Heart left ventricle (tissue), 16 donors: ENCODE measurements around the gene MYBPC2. TPM values are rescaled to one million over a fixed set of nuclear protein-coding genes. Genes with fewer than 3 reads are reported as not detected.

Source experiments
- ATAC-seq, 4 donors: fragments of 200-7000 bp; cut with Tn5 transposase; one replicate each; pipeline ENCODE4 v1.9.1; 2020 to 2022; ENCODE audit warnings: moderate library complexity in 4 of 4, mild to moderate bottlenecking in 3 of 4, moderate number of reproducible peaks in 1 of 4
- DNase-seq, 5 donors: peaks; one replicate each; pipeline ENCODE4 v3.0.0-alpha.2; 2020
- H3K27ac ChIP-seq, 12 donors: fragments of 200-600 bp; sonication (generic) in 4 of 12; one replicate each; pipeline versions ENCODE4 v1.5.0 to v1.8.0; 2016 to 2022; ENCODE audit warnings: mild to moderate bottlenecking in 2 of 12
- H3K27me3 ChIP-seq, 9 donors: fragments of 200-600 bp; sonication (generic) in 2 of 9; one replicate each; pipeline versions ENCODE4 v1.5.1 to v1.8.0; 2016 to 2022; ENCODE audit warnings: mild to moderate bottlenecking in 3 of 9
- H3K36me3 ChIP-seq, 9 donors: fragments of 200-600 bp; sonication (generic) in 2 of 9; one replicate each; pipeline versions ENCODE4 v1.5.0 to v1.8.0; 2018 to 2022; ENCODE audit warnings: mild to moderate bottlenecking in 2 of 9
- H3K4me1 ChIP-seq, 12 donors: fragments of 200-600 bp; sonication (generic) in 4 of 12; one replicate each; pipeline versions ENCODE4 v1.5.0 to v1.8.0; 2016 to 2022; ENCODE audit warnings: mild to moderate bottlenecking in 3 of 12
- H3K4me3 ChIP-seq, 12 donors: fragments of 200-600 bp; sonication (generic) in 4 of 12; one replicate each; pipeline versions ENCODE4 v1.5.0 to v1.8.0; 2017 to 2022; ENCODE audit warnings: mild to moderate bottlenecking in 9 of 12, moderate library complexity in 4 of 12
- H3K9me3 ChIP-seq, 12 donors: fragments of 200-600 bp; sonication (generic) in 4 of 12; one replicate each; pipeline versions ENCODE4 v1.5.0 to v1.8.0; 2016 to 2022; ENCODE audit warnings: mild to moderate bottlenecking in 1 of 12
- POLR2A ChIP-seq, 2 donors: fragments of 450-650 bp; IDR thresholded peaks; one replicate each; pipeline ENCODE4 v1.6.1; 2017; ENCODE audit warnings: antibody characterized with exemption in 2 of 2, mild to moderate bottlenecking in 2 of 2, moderate library complexity in 2 of 2
- WGBS, 4 donors: extraction: QIAGEN DNeasy Blood & Tissue Kit in 2 of 4; methylation state at CpG; one replicate each; pipeline versions ENCODE4 v1.1.5 to v1.1.7; 2013 to 2018; 5-methylcytosine and 5-hydroxymethylcytosine counted together
- intact Hi-C, 10 donors: fragments of 100-400 bp; cut with DNase I; formaldehyde crosslinking; loops; one replicate each; pipeline versions ENCODE4 v1.11.1 to v1.14.2; 2022
- polyA plus RNA-seq, 2 donors: library from polyadenylated mRNA; stranded (reverse); fragments of 200-250 nt; gene quantifications; one replicate each; pipeline ENCODE4 v1.2.3, GENCODE V29; 2013
- total RNA-seq, 9 donors: library from RNA; depleted of rRNA in 2 of 9; stranded (reverse); fragments of >200 nt in 2 of 9; fragmentation: NEBNext Ultra II Directional in 3 of 9; extraction: Animal tissue kit (Norgen Biotek cat#: 25700) in 3 of 9; gene quantifications; one replicate each; pipeline versions ENCODE4 v1.1.0 to v1.2.4, GENCODE V29; 2016 to 2023
- TF ChIP-seq, protein P1 (sequence below), 12 donors: fragments of 200-600 bp; sonication (generic) in 4 of 12; IDR thresholded peaks; one replicate each; pipeline versions ENCODE4 v1.5.0 to v1.8.0; 2018 to 2022; ENCODE audit warnings: antibody characterized with exemption in 12 of 12, mild to moderate bottlenecking in 5 of 12
- donor health status: ischemic (EF 13 %, LVEDD 7.1; RV severe dilation, severe dysfunction).
- donor health status: healthy with polysubstance abuse.
- donor health status: DM: no; HTN: yes; CAD: no.
- donor health status: DM: no; HTN: no; CAD: no.
- donor health status: ischemic (EF 25% LVEDD 6.9; RV normal size, moderate dysfunction).
- donor health status: ischemic (EF 25% LVEDD 5.7; RV mildly dilated, moderate dysfunction).
- donor health status: healthy.
- donor health status: DM: yes; HTN: yes; CAD: no.
- donor health status: ischemic (EF 35%, LVEDD 5.7; RV mildly dilated, moderate dysfunction).
- donor health status: nonischemic (EF 11% LVEDD 7.7; RV severe dilation, severe dysfunction).
- donor health status: DM: yes; HTN: yes; CAD: no.
- donor health status: PGD.
- donor health status: ischemic (EF 29% LVEDD 5.4; RV normal size, mild dysfunction).
- donor health status: nonischemic (EF 23%, LVEDD 6.1; RV moderate dilation, normal function).

MYBPC2 gene
- total and polyA plus RNA-seq, 11 donors: 0.09 to 0.35 (median 0.28) TPM; not detected in 8

DNA sequence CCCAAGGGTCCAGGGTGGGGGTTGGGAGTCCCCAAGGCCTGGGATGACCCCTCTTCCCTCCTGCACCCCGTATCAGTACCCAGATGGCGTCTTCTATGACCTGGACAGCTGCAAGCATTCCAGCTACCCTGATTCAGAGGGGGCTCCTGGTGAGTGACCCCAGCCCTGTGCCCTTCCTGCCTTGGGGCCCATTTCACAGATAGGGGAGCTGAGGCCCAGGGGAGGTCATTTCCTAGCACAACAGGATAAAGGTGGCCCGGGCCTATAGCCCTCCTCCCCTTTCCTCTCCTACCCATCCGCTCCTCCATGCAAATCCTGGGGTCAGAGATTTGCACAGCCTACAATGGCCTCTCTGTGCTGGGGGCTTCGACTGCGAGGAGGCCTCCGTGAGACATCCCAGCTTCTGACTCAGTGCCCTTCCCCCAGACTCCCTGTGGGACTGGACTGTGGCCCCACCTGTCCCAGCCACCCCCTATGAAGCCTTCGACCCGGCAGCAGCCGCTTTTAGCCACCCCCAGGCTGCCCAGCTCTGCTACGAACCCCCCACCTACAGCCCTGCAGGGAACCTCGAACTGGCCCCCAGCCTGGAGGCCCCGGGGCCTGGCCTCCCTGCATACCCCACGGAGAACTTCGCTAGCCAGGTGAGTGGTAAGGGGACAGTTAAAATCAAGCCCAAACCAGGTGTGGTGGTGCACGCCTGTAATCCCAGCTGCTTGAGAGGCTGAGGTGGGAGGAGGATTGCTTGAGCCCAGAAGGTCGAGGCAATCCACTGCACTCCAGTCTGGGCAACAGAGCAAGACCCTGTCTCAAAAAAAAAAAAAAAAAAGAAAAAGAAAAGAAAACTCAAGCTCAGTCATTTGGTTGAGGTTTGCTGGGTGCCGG is 10.1 kb upstream of the MYBPC2 start:
- Histone ChIP-seq H3K4me3 (no peak overlapping the region), H3K27ac (no peak overlapping the region), H3K9me3 (no peaks in the 10 kb centered on the region), H3K4me1 (peaks cover 0 to 9% (median 0%) of the 10 kb centered on the region in 12 donors), H3K36me3 (no peaks in the 10 kb centered on the region), H3K27me3 (peaks cover 13 to 50% (median 36%) of the 10 kb centered on the region in 9 donors)
- ATAC-seq (no peak), DNase-seq (no peak)
- TF ChIP-seq, protein P1, sequence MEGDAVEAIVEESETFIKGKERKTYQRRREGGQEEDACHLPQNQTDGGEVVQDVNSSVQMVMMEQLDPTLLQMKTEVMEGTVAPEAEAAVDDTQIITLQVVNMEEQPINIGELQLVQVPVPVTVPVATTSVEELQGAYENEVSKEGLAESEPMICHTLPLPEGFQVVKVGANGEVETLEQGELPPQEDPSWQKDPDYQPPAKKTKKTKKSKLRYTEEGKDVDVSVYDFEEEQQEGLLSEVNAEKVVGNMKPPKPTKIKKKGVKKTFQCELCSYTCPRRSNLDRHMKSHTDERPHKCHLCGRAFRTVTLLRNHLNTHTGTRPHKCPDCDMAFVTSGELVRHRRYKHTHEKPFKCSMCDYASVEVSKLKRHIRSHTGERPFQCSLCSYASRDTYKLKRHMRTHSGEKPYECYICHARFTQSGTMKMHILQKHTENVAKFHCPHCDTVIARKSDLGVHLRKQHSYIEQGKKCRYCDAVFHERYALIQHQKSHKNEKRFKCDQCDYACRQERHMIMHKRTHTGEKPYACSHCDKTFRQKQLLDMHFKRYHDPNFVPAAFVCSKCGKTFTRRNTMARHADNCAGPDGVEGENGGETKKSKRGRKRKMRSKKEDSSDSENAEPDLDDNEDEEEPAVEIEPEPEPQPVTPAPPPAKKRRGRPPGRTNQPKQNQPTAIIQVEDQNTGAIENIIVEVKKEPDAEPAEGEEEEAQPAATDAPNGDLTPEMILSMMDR (IDR thresholded peaks at IDR 0.05): no peak
- no peak for TF ChIP-seq POLR2A (IDR thresholded peaks at IDR 0.05)
- 77 to 85% (median 80%) methylated on average over 10 to 18 of the region's 18 CpGs for WGBS, 4 donors
- intact Hi-C loops: no loop called here

DNA sequence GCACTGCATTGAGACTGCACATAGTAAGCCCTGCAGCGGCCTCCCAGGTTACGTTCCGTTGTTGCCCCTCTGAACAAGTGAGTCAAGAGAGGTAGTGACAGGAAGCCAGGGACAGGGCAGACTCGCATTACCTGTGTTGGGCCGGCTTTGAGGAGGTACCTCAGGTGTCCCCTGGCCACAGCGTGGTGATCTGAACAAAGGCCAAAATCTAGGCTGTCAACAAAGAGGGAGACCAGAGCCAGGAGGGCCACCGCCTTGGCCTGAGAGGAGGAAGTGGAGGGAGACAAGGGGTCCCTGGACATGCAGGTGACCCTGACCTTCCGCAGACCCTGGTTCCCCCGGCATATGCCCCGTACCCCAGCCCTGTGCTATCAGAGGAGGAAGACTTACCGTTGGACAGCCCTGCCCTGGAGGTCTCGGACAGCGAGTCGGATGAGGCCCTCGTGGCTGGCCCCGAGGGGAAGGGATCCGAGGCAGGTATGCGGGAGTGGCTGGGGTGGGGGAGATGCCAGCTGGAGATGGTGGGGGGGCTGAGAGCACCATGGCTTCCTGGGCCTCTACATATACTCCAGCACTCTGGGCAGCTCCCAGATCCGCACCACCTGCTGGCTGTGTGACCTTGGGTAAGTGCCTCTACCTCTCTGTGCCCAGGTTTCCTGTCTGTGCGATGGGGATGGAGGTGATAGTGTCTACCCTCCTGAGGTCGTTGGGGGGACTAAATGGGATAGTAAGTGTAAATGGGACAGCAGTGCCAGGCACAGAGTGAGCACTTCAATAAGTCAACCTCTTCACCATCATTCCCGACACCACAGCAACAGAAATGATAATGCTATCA is 9.2 kb upstream of the MYBPC2 start:
- DNase-seq (no peak), ATAC-seq (no peak)
- Histone ChIP-seq H3K4me1 (peaks cover 0 to 14% (median 1%) of the 10 kb centered on the region in 12 donors), H3K36me3 (no peaks in the 10 kb centered on the region), H3K27ac (no peak overlapping the region), H3K27me3 (peaks cover 7 to 45% (median 29%) of the 10 kb centered on the region in 9 donors), H3K4me3 (no peak overlapping the region), H3K9me3 (no peaks in the 10 kb centered on the region)
- intact Hi-C loops: no loop called here
- WGBS, 4 donors: 80 to 82% (median 81%) methylated on average over 15 to 22 of the region's 22 CpGs
- TF ChIP-seq POLR2A (IDR thresholded peaks at IDR 0.05): no peak
- TF ChIP-seq, protein P1 (IDR thresholded peaks at IDR 0.05): no peak

DNA sequence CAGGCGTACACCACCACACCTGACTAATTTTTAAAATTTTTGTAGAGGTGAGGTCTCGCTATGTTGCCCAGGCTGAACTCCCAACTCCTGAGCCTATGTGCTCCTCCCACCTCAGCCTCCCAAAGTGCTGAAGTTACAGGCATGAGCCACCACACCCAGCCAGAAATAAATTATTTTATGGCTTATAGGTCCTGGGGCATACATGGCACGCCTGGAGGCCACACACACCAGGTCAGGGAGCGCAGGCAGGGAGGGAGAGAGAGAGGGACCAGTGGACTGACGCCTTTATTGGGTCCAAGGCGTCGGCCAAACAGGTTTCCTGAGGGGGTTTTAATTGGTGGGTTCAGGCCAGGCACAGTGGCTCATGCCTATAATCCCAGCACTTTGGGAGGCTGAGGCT is 7.1 kb upstream of the MYBPC2 start:
- ATAC-seq: no peak
- WGBS, 4 donors: 65 to 90% (median 85%) methylated on average over 7 of the region's 7 CpGs
- Histone ChIP-seq H3K9me3 (no peaks in the 10 kb centered on the region), H3K27me3 (peaks cover 0 to 28% (median 10%) of the 10 kb centered on the region in 9 donors), H3K4me1 (peaks cover 0 to 11% (median 2%) of the 10 kb centered on the region in 12 donors), H3K27ac (no peak overlapping the region), H3K36me3 (no peaks in the 10 kb centered on the region), H3K4me3 (no peak overlapping the region)
- no peak for TF ChIP-seq POLR2A (IDR thresholded peaks at IDR 0.05)
- TF ChIP-seq, protein P1 (IDR thresholded peaks at IDR 0.05): no peak
- intact Hi-C loops: no loop called here
- DNase-seq: no peak
